Heart right ventricle (tissue), 16 donors: Measurements from ENCODE around the gene SCTR. TPM values are rescaled to one million over a fixed set of nuclear protein-coding genes. Genes with fewer than 3 reads are reported as not detected.

Source experiments
- ATAC-seq, 8 donors: fragments of 200-7000 bp; cut with Tn5 transposase; one replicate each; pipeline ENCODE4 v1.9.1; 2020; ENCODE audit warnings: mild to moderate bottlenecking in 8 of 8, moderate library complexity in 8 of 8, moderate number of reproducible peaks in 1 of 8
- DNase-seq, 2 donors: peaks; one replicate each; pipeline ENCODE4 v3.0.0-alpha.2; 2020
- H3K27ac ChIP-seq, 10 donors: fragments of 200-600 bp; sonication (generic) in 2 of 10; one replicate each; pipeline versions ENCODE4 v1.5.0 to v1.8.0; 2020 to 2022; ENCODE audit warnings: mild to moderate bottlenecking in 3 of 10
- H3K27me3 ChIP-seq, 7 donors: fragments of 200-600 bp; one replicate each; pipeline ENCODE4 v1.8.0; 2021 to 2022; ENCODE audit warnings: mild to moderate bottlenecking in 2 of 7
- H3K36me3 ChIP-seq, 9 donors: fragments of 200-600 bp; sonication (generic) in 1 of 9; one replicate each; pipeline versions ENCODE4 v1.5.0 to v1.8.0; 2020 to 2022; ENCODE audit warnings: mild to moderate bottlenecking in 2 of 9
- H3K4me1 ChIP-seq, 9 donors: fragments of 200-600 bp; sonication (generic) in 1 of 9; one replicate each; pipeline versions ENCODE4 v1.5.0 to v1.8.0; 2020 to 2022; ENCODE audit warnings: mild to moderate bottlenecking in 4 of 9
- H3K4me3 ChIP-seq, 10 donors: fragments of 200-600 bp; sonication (generic) in 2 of 10; one replicate each; pipeline versions ENCODE4 v1.5.0 to v1.8.0; 2020 to 2022; ENCODE audit warnings: mild to moderate bottlenecking in 7 of 10, moderate library complexity in 2 of 10
- H3K9me3 ChIP-seq, 11 donors: fragments of 200-600 bp in 10 of 11; sonication (generic) in 2 of 11; one replicate each; pipeline versions ENCODE4 v1.5.0 to v1.8.0; 2013 to 2022; ENCODE audit warnings: mild to moderate bottlenecking in 2 of 11, control low read depth in 1 of 11, moderate library complexity in 1 of 11
- CTCF ChIP-seq, 9 donors: fragments of 200-600 bp; sonication (generic) in 2 of 9; IDR thresholded peaks; one replicate each; pipeline versions ENCODE4 v1.5.0 to v1.8.0; 2021 to 2022; ENCODE audit warnings: antibody characterized with exemption in 9 of 9, mild to moderate bottlenecking in 5 of 9, moderate library complexity in 1 of 9
- WGBS, 2 donors: extraction: QIAGEN DNeasy Blood & Tissue Kit; methylation state at CpG; one replicate each; pipeline ENCODE4 v1.1.7; 2013; ENCODE audit warnings: inconsistent platforms in 1 of 2; 5-methylcytosine and 5-hydroxymethylcytosine counted together
- intact Hi-C, 10 donors: fragments of 100-400 bp; cut with DNase I; formaldehyde crosslinking; loops; one replicate each; pipeline versions ENCODE4 v1.11.1 to v1.14.2; 2022
- polyA plus RNA-seq, 2 donors: library from polyadenylated mRNA; stranded (reverse); fragments of 200-250 nt; gene quantifications; one replicate each; pipeline ENCODE4 v1.2.3, GENCODE V29; 2013
- total RNA-seq, 10 donors: library from RNA; stranded (reverse); fragmentation: NEBNext Ultra II Directional in 3 of 10; extraction: Animal tissue kit (Norgen Biotek cat#: 25700) in 3 of 10; gene quantifications; one replicate each; pipeline versions ENCODE4 v1.2.1 to v1.2.4, GENCODE V29; 2021 to 2023
- donor health status: Arrhythmogenic right ventricular cardiomyopathy.
- donor health status: ischemic (EF 13 %, LVEDD 7.1; RV severe dilation, severe dysfunction).
- donor health status: healthy with polysubstance abuse.
- donor health status: DM: no; HTN: yes; CAD: no.
- donor health status: DM: no; HTN: no; CAD: no.
- donor health status: ischemic (EF 25% LVEDD 6.9; RV normal size, moderate dysfunction).
- donor health status: ischemic (EF 25% LVEDD 5.7; RV mildly dilated, moderate dysfunction).
- donor health status: healthy.
- donor health status: DM: yes; HTN: yes; CAD: no.
- donor health status: Ischemic cardiomyopathy.
- donor health status: ischemic (EF 35%, LVEDD 5.7; RV mildly dilated, moderate dysfunction).
- donor health status: nonischemic (EF 11% LVEDD 7.7; RV severe dilation, severe dysfunction).
- donor health status: DM: yes; HTN: yes; CAD: no.
- donor health status: PGD.
- donor health status: ischemic (EF 29% LVEDD 5.4; RV normal size, mild dysfunction).
- donor health status: nonischemic (EF 23%, LVEDD 6.1; RV moderate dilation, normal function).

The SCTR gene
- total and polyA plus RNA-seq, 12 donors, result 0.10 to 1.4 (median 0.57) TPM; not detected in 2

GRCh38 chr2:119491776-119492525 is 32.3 kb downstream of the SCTR start:
- ATAC-seq (peak in 6 of 8 donors; percentile 47 to 61 (median 50)), DNase-seq (no peak)
- 47 to 59% methylated on average over 5 of the region's 5 CpGs for WGBS, 2 donors
- Histone ChIP-seq H3K27ac (peak overlapping the region in 6 of 10 donors; percentile 57 to 88 (median 70)), H3K4me1 (peaks cover 2 to 55% (median 29%) of the 10 kb centered on the region in 9 donors), H3K36me3 (no peaks in the 10 kb centered on the region), H3K4me3 (no peak overlapping the region), H3K9me3 (no peaks in the 10 kb centered on the region), H3K27me3 (peaks cover 0 to 9% (median 0%) of the 10 kb centered on the region in 7 donors)
- intact Hi-C loops, result no loop called here
- no peak for TF ChIP-seq CTCF (IDR thresholded peaks at IDR 0.05)

GRCh38 chr2:119490653-119491195 is 33.6 kb downstream of the SCTR start:
- Histone ChIP-seq H3K36me3 (no peaks in the 10 kb centered on the region), H3K4me1 (peaks cover 2 to 67% (median 40%) of the 10 kb centered on the region in 9 donors), H3K27ac (peak overlapping the region in 4 of 10 donors; percentile 66 to 88 (median 79)), H3K27me3 (peaks cover 0 to 9% (median 0%) of the 10 kb centered on the region in 7 donors), H3K4me3 (no peak overlapping the region), H3K9me3 (no peaks in the 10 kb centered on the region)
- TF ChIP-seq CTCF (IDR thresholded peaks at IDR 0.05), result no peak
- DNase-seq (no peak), ATAC-seq (no peak)
- WGBS, 2 donors, result 67 to 72% methylated on average over 7 of the region's 7 CpGs
- intact Hi-C loops, result no loop called here

GRCh38 chr2:119490106-119490505 is 34.2 kb downstream of the SCTR start:
- ATAC-seq (no peak), DNase-seq (no peak)
- H3K4me1 ChIP-seq, result peaks cover 3 to 73% (median 43%) of the 10 kb centered on the region in 9 donors
- intact Hi-C loops, result no loop called here
- H3K27ac ChIP-seq, result peak overlapping the region in 6 of 10 donors; percentile 15 to 89 (median 82)
- no peaks in the 10 kb centered on the region for H3K9me3 ChIP-seq
- 85 to 91% methylated on average over 8 of the region's 8 CpGs for WGBS, 2 donors
- H3K4me3 ChIP-seq, result no peak overlapping the region
- no peak for TF ChIP-seq CTCF (IDR thresholded peaks at IDR 0.05)
- peaks cover 0 to 9% (median 0%) of the 10 kb centered on the region in 7 donors for H3K27me3 ChIP-seq
- H3K36me3 ChIP-seq, result no peaks in the 10 kb centered on the region

- DNase-seq, result no peak
- WGBS, 2 donors, result 77 to 78% methylated on average over 10 of the region's 10 CpGs
- no peak for TF ChIP-seq CTCF (IDR thresholded peaks at IDR 0.05)
- Histone ChIP-seq H3K4me3 (no peak overlapping the region), H3K9me3 (no peaks in the 10 kb centered on the region), H3K27me3 (peaks cover 0 to 4% (median 0%) of the 10 kb centered on the region in 7 donors), H3K4me1 (peaks cover 7 to 80% (median 49%) of the 10 kb centered on the region in 9 donors), H3K27ac (peak overlapping the region in 8 of 10 donors; percentile 8 to 89 (median 58)), H3K36me3 (no peaks in the 10 kb centered on the region)
- intact Hi-C loops, result loop anchor here in 1 of 10 donors (10.0 kb wide), 1 partner anchor 175 kb away; no protein-coding TSS in a partner anchor
- ATAC-seq, result no peak
Observed at GRCh38 chr2:119489232-119489952, 34.9 kb downstream of the SCTR start.
